Neural progenitor cell (in vitro differentiated cells): Measurements from ENCODE around the gene DMAC2.

Experiments
- EZH2 ChIP-seq: fragments of 200-600 bp; sonication (generic); IDR thresholded peaks from 2 replicates; pipeline ENCODE4 v1.6.1; 2017; ENCODE audit warnings: antibody characterized with exemption, mild to moderate bottlenecking, moderate library complexity
- EZH2phosphoT487 ChIP-seq: fragments of 200-600 bp; sonication (generic); IDR thresholded peaks from 2 replicates; pipeline ENCODE4 v1.6.1; 2017; ENCODE audit warnings: antibody characterized with exemption
- TF ChIP-seq, protein P1 (sequence below): fragments of 200-600 bp; sonication (generic); IDR thresholded peaks from 2 replicates; pipeline ENCODE4 v1.5.1; 2017; ENCODE audit warnings: antibody characterized with exemption, mild to moderate bottlenecking

DNA sequence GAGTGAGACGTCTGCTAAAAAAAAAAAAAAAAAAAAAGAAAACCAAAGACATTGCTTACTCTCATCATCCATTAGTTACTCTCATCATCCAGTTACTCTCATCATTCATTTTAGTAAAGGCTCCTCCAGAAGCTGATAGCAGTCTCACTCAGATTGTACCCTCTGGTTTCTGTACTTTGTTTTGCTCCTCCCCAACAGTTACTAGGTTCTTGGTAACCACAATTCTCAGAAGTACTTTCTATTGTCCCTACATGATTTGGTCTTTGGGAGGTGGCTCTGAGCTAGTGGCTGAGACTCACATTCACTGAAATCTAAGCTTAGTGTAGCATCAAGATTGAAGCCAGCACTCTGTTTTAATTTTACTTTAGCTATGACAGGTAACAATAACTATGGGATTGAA is 17.5 kb upstream of the DMAC2 start:
- TF ChIP-seq, protein P1, sequence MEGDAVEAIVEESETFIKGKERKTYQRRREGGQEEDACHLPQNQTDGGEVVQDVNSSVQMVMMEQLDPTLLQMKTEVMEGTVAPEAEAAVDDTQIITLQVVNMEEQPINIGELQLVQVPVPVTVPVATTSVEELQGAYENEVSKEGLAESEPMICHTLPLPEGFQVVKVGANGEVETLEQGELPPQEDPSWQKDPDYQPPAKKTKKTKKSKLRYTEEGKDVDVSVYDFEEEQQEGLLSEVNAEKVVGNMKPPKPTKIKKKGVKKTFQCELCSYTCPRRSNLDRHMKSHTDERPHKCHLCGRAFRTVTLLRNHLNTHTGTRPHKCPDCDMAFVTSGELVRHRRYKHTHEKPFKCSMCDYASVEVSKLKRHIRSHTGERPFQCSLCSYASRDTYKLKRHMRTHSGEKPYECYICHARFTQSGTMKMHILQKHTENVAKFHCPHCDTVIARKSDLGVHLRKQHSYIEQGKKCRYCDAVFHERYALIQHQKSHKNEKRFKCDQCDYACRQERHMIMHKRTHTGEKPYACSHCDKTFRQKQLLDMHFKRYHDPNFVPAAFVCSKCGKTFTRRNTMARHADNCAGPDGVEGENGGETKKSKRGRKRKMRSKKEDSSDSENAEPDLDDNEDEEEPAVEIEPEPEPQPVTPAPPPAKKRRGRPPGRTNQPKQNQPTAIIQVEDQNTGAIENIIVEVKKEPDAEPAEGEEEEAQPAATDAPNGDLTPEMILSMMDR: no peak
- TF ChIP-seq EZH2: no peak
- TF ChIP-seq EZH2phosphoT487: no peak
